HG02588 (cell line): ENCODE results near the gene RXFP1.

Source experiments
- ATAC-seq: cut with Tn5 transposase; IDR thresholded peaks from one replicate; pipeline ENCODE4 v1.9.1; 2021; ENCODE audit warnings: mild to moderate bottlenecking, moderate library complexity; ENCODE audit not compliant: unreplicated experiment

Gene RXFP1

DNA sequence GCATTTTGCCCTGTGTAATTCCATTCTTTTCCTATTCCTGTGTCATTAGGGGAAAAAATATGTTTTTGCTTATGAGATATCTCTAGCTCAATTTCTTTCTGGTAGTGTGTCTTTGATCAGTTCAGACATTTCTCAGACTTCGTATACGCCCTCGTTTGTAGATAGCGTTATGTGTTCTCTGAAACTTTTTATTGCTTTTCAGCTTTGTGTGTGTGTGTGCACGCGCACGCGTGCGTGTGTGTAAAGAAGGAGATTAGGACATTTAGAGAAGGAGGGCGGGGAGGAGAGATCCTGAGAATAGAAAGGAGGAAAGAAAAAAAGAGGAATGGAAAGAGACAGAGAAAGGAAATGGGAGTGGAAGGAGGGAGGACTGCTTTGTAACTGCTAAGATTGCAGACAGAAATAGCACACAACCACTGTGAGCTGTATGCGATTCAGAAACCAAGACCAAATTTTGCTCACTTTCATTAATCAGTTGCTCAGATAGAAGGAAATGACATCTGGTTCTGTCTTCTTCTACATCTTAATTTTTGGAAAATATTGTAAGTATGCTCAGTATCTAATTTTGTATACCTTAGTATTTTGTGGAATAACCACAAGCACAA lies at the start of gene RXFP1:
Gene RXFP1 (plus strand): TSS at position 399 of the 605 bp plus-strand sequence. CDS start 95 bp downstream, at position 494.
- ATAC-seq: no peak

DNA sequence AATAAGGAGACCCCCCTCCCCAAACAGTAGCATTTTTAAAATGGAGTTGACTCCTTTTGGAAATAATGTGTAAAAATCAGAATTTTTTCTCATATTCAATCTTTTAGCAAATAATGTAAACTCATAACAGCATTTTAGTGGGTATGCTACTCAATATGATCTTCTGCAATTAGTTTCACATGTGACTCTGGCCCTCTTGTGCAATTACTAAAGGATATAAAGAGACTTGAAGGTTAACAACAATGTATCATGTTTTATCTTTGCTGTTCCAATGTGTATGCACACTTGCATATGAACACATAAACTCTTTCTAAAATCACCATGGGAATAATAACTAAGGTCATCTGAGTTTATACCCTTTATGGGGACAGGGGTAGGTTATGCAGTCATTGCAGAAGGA lies 39.9 kb upstream of the RXFP1 start:
- no peak for ATAC-seq

DNA sequence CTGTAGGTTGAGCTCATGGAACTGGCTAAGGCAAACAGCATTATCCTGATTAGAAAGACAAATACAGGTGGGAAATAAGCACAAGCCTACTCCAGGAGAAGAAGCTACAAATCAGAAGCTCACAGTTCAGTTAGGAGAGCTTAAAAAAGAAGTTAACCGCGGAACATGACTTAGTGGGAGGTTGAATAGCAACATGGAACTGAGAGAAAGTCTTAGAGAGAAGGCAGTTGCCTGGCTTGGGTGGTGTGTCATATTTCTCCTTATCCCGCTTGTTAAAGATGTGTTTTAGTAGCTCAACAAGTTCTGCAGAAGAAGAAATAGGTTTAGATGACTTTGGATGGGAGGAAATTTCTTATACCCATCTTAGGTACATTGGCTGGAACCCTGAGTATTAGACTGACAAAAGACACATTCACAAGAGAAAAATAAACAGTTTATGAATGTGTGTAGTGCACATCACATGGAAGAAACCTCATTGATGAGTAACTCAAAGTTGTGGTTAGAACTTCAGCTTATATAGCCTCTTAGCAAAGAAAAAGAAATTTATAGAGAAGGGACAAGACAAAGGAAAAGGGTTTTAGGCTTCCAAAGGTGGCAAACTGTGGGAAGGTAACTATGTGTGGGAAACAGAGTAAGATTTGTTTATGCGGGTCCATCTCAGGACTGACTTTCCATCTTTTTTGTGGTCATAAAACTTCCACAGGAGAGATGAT lies 37.4 kb upstream of the RXFP1 start:
- no peak for ATAC-seq

DNA sequence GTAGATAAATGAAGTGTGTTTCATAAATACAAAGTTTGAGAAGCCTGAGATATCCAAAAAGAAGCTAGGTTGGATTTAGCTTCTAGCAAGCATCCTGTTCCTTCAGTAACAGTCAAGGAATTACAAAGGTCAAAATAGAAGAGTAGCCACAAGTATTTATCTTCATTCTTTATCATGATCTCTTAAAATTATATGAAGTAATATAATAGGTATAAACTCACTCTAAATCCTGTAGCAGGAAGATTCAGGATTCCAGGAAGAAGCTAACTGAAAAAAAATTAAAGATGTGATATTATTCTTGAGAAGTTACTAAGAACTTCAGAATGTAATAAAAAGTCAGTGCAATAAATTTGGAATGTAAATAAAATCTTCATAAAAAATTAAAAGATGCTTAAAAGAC lies 31.1 kb upstream of the RXFP1 start:
- ATAC-seq: no peak

DNA sequence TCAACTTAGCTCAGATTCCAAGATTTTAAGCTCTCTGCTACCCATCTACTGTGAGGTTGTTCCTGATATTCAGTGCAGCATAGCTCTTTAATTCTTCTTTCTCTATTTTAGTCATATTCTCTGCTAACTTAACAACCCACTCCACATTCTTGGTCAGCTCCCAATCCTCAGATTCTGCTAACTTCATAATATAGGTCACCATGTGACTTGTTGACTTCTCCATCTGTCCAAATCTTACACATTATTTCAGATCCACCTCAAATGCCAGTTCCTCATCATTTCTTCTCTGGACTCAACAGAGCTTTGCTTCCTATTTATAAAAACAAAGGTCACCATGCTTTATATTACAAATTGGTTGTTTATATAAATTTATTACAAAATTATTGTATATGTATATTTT lies 29.3 kb upstream of the RXFP1 start:
- no peak for ATAC-seq

DNA sequence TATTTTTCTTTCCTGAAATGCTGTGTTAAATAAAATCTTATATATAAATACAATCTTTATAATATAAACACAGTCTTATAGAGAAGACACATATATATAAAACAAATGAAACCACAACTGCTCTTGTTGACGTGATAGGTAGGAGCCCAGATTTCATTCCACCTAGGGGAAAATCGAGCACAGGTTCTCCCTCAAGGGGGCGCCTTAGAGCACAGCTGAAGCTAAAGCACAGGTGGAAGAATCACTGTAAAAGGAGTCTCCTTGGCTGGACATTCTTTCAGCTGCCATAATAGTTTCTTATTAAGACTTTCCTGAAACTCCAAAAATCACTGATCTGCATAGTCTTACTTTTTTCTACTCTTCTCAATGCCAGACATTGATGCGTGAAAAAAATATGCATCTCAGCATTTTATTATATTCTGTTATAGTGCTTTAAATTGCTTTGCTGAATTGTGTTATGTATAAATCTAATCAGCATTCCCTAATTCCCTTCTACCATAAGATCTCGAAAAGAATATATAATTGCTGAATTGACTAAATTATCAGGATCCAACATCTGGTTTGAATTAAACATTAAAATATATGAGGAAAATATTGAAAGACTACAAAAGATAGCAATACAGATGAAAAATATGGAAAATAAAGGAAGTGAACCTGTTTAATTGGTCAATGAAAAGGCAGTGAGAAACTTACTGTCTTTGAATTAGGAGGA lies 25.5 kb upstream of the RXFP1 start:
- ATAC-seq: no peak

DNA sequence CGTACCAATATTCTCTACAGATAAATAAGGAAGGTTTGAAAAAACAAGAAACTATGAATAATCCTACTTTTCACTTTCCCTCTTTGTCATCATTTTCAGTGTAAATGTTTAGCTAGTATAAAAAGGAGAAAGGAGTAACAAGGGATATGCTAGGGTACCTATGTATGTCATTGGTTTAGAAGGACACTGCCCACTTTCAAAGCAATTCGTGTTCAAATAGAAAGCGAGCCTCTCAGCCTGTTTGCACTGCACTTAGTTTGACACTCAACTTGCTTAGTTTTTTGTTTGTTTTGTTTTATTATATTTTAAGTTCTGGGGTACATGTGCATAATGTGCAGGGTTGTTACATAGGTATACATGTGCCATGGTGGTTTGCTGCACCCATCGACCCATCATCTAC lies 21.6 kb upstream of the RXFP1 start:
- ATAC-seq: no peak

DNA sequence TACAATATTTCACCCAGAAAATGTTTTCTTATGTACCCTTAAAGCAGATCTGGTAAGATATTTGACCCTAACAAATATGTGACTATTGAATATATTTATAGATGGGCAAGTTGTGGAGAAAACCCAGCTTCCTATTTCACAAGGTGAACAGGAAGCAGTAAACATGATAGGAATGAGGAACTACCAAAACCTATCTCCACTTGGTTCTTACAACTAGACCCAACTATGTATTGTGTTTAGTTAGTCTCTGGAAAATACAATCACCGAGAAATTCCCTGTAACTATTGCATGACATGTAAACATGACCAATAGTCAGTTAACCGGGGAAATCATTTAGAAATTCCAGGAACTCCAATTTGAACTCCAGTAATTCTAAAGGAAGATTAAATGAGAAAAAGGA lies 8.4 kb upstream of the RXFP1 start:
- ATAC-seq: no peak

DNA sequence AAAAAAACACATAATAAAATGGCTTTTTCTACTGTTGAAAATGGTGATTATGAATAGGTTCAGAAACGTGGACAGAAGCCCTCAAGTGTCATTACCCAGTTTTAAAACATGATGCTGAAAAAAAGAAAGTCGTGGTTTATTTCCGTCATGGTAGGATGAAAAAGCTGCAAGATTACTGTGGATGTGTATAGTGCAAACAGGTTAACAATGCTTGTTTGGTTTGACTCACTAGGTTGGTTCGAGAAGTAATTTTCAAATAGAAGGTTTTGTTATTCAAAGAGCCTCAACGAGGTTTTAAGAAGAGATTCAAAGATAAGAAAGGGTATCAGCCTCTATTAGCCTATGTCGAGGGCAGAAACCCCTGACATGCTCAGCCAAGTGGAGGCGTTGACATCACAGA lies 2.5 kb upstream of the RXFP1 start:
- no peak for ATAC-seq

DNA sequence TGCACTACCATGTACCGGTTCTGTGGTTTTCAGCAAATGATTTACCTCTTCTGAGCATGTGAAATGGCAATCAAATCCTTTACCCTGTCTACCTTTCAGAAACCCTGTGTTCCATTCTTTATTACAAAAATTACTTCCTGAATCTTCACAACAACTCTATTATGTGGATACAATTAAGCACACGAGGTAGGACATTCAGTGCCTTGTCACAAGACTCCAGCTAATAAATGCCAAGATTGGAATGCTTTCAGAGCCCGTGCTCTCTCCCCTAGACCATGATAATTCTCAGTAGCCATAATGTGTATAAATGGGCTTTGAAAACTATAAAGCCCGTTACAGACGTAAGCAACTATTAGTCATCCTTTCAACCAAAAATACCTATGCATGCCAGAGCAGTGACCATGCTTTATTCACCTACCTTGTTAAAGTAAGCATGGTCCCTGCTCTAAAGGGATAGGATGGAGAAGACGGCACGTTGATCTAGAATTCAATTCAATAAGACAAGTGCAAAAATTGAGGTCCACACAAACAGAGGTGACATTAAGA lies 2.4 kb downstream of the RXFP1 start:
- no peak for ATAC-seq

DNA sequence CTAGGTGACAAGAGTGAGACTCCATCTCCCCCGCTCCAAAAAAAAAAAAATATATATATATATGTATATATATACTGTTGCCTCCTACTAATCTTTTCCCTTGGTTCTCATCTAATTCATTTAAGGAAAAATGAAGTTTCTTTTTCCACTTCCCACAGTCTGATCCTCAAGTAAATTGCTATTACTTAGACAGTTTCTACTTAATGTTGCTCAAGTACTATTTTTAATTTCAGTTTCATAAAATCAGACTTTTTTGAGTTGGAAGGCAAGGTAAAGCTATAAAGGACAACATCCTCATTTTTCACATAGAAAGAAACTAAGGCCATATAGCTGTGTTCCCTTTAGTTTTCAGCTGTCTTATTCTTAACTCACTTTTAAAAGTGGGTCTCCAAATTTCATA lies 5.8 kb downstream of the RXFP1 start:
- no peak for ATAC-seq

DNA sequence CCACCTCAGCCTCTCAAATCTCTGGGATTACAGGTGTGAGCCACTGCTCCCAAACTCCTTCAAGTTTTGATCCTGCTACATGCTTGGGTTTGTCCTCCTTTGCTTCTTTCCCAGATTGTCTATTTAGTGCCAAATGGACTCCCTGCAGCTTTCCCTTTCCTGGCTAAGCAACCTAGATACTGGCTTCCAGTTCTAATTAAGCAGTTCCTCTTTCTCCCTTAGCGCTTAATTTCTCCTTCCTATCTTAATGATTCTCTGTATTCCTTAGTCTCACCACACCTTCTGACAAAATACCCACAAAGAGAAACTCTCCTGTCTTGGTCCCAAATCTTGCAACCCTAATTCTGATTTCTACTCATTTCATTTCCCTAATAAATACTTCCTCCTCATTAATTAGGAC lies 7.8 kb downstream of the RXFP1 start:
- ATAC-seq: no peak

DNA sequence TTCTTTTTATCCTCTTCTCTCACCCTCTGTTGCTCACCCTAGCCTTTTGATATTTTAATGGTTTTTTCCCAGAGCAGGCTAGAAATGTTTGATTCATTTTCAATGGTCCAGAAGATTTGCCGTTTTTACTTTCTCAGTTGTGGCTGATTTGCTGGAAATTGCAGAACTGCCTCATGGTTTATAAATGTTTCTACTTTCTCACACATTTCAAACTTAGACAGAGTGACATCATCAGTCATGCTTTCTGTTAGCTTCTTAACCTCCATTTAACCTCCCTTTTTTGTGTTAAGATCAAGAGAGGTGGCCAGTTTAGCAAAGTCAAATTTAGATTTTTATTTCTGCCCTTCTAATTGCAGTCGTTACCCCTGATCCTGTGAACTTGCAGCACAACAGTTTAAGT lies 8.7 kb downstream of the RXFP1 start:
- no peak for ATAC-seq

DNA sequence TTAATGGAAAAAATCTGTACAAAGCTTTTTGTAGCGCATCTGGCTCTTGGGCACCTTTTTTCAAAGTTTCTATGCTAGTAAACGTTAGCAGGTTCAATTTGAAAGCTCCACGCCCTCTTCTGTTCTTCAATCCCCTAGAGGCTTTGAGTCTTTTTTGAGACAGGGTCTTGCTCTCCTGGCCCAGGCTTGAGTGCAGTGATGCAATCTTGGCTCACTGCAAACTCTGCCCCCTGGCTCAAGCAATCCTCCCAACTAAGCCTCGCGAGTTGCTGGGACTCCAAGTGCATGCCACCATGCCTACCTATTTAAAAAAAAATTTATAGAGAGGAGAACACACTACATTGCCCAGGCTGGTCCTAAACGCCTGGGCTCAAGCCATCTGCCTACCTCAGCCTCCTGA lies 9.2 kb downstream of the RXFP1 start:
- ATAC-seq: no peak

DNA sequence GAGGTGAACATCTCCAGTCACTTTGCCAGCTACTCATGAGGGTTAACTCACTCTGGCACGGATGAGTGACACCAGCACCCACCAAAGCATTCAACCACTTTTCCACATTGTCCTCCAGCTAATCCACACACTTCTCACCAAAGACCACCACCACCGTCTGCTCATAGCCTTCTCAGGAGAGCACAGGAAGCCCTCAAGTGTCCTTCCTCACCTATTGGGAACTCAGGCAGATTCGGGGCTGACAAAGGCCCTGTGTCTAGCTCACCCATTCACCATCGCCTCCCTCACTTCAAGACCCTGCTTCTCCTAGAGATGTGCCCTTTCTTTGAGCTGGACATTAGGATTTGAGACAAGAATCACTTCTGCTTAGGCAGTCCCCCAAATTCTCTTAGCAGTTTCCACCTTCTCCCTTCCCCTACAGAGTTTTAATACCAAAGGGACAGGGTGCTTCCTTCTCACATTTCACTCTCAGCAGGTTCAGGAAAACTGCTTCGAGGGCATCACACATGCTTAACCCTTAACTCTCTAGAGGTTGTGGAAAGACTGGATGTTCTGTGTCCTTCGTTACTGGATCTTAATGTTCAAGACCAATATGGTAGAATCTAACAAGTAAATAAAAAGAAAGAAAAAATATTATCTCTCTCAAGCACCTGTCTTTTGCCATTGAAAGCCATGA lies 11.0 kb downstream of the RXFP1 start:
- ATAC-seq: no peak

DNA sequence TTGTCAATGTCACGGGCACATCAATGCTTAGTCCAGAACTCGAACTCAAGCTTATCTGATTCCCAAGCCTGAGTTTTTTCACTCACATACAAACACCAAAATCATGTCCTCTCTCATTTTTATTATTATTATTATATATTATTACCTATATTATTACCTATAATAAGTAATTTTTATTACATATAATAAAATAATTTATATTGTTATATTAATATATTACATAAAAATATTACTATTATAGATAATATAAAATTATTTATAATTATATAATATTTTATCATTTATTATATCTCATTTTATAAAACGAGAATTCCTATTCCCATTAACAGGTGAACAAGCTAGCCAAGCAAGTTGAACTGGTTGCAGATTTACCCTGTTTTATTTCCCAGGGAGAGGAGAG lies 13.0 kb downstream of the RXFP1 start:
- ATAC-seq: no peak

DNA sequence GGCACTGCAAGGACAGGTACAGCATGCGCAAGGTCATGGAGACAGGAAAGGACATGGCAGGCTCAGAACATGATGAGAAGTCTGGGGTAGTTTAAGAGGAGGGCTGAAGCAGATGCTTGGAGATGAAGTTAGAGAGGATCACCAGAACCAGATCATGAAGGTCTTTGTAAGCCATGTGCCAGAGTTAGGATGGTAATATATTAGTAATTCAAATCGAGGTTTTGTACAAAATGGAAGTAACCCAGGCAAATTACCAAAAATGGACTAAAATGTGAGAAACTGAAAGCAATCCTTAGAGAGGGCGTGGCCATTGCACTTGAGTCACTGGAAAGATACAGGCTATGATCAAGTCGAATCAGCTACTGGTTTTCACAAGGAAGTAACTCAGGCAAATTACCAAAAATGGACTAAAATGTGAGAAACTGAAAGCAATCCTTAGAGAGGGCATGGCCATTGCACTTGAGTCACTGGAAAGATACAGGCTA lies 13.5 kb downstream of the RXFP1 start:
- ATAC-seq: peak; percentile 39

DNA sequence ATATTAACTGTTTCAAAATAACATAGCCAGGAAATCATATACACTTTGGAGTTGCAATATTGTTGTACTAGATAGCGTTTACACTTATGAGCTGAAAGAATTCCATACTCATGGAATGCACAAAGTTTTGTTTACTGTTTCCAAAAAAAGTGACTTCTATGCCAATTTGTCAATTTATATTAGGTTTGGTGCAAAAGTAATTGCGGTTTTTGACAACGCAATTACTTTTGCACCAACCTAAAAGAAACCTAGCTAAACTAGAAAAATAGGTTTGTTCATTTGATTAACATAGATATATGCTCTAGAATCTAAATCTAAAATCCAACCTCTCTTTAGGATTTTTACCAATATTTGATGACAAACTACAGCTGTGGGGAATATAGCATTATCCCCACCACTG lies 15.2 kb downstream of the RXFP1 start:
- ATAC-seq: no peak

DNA sequence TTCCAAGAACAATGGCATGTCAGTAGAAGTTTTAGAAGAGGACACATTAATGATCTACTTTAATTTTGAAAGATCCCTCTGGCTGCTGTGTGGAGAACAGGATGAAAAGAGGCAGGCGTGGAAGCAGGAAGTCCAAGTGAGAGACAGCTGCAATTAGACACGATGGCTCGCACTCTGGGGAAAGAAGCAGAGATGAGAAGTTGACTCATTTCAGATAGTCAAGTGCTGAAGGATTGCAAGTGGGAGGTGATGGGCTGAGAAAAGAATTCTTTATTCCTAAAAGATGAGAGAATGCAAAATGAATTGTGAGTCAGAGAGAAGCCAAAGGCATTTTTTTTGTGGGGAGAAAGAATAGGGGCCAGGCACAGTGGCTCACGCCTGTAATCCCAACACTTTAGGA lies 16.5 kb downstream of the RXFP1 start:
- ATAC-seq: no peak

DNA sequence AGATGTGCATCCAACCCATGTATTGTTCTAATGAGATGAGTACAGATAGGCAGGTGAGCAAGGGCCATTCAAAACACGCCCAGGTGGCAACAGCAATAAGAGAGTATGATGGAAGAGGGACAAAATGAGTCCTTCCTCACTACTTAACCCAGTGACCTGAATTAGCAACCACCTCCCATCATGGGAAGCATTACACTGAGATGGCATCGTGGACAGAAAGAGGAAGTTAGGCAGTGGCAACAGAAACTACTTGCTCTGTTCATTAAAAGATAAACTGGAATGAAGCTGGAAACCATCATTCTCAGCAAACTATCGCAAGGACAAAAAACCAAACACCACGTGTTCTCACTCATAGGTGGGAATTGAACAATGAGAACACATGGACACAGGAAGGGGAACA lies 17.2 kb downstream of the RXFP1 start:
- ATAC-seq: no peak
